MM.1S (cell line): Measurements from ENCODE around the gene ARHGEF10L.
"Not testable (repeated sequence)": the region's sequence is repeated elsewhere in the genome, so short reads cannot be mapped to it uniquely, and the experiment has no call there.

ENCODE experiments used
- DNase-seq: peaks from one replicate; pipeline ENCODE4 v3.0.0-alpha.2; 2015
- H2AFZ ChIP-seq: fragments of 300-600 bp; sonication (generic); 2 replicates; pipeline ENCODE4 v1.6.0; 2016; ENCODE audit warnings: antibody characterized with exemption, low read length
- H3F3A ChIP-seq: fragments of 300-600 bp; sonication (generic); 2 replicates; pipeline ENCODE4 v1.6.1; 2016; ENCODE audit warnings: mild to moderate bottlenecking, antibody characterized with exemption, low read length, moderate library complexity, mixed read lengths; ENCODE audit not compliant: insufficient read depth
- H3K27ac ChIP-seq: fragments of 300-600 bp; sonication (generic); 2 replicates; pipeline ENCODE4 v1.5.1; 2016; ENCODE audit warnings: mild to moderate bottlenecking, low read length
- H3K27me3 ChIP-seq: fragments of 300-600 bp; sonication (generic); replicated peaks from 2 replicates; pipeline ENCODE4 v1.6.0; 2016; ENCODE audit warnings: low read length; ENCODE audit not compliant: insufficient read depth
- H3K36me3 ChIP-seq: fragments of 300-600 bp; sonication (generic); replicated peaks from 2 replicates; pipeline ENCODE4 v1.6.1; 2016; ENCODE audit warnings: mild to moderate bottlenecking, low read length, mixed read lengths; ENCODE audit not compliant: insufficient read depth
- H3K4me1 ChIP-seq: fragments of 300-600 bp; sonication (generic); 2 replicates; pipeline ENCODE4 v1.6.1; 2016; ENCODE audit warnings: low read length, mixed read lengths
- H3K4me2 ChIP-seq: fragments of 300-600 bp; sonication (generic); 2 replicates; pipeline ENCODE4 v1.6.0; 2016; ENCODE audit warnings: low read depth, low read length
- H3K4me3 ChIP-seq: fragments of 300-600 bp; sonication (generic); 2 replicates; pipeline ENCODE4 v1.5.1; 2016; ENCODE audit warnings: low read length, mixed read lengths
- H3K79me2 ChIP-seq: fragments of 300-600 bp; sonication (generic); 2 replicates; pipeline ENCODE4 v1.6.1; 2016; ENCODE audit warnings: mixed run types, low read length, mixed read lengths
- H3K9ac ChIP-seq: fragments of 300-600 bp; sonication (generic); 2 replicates; pipeline ENCODE4 v1.6.1; 2016; ENCODE audit warnings: low read length, mixed read lengths
- H3K9me2 ChIP-seq: fragments of 300-600 bp; sonication (generic); replicated peaks from 2 replicates; pipeline ENCODE4 v1.6.1; 2016; ENCODE audit warnings: mild to moderate bottlenecking, low read length, mixed read lengths; ENCODE audit not compliant: insufficient read depth
- H3K9me3 ChIP-seq: fragments of 300-600 bp; sonication (generic); replicated peaks from 2 replicates; pipeline ENCODE4 v1.6.1; 2016; ENCODE audit warnings: mild to moderate bottlenecking, low read length, mixed read lengths; ENCODE audit not compliant: insufficient read depth
- H4K20me1 ChIP-seq: fragments of 300-600 bp; sonication (generic); 2 replicates; pipeline ENCODE4 v1.6.1; 2016; ENCODE audit warnings: mild to moderate bottlenecking, low read length, moderate library complexity, mixed read lengths; ENCODE audit not compliant: insufficient read depth
- CTCF ChIP-seq: fragments of 300-600 bp; sonication (generic); IDR thresholded peaks from 2 replicates; pipeline ENCODE4 v1.5.1; 2016; ENCODE audit warnings: antibody characterized with exemption, low read length, mixed read lengths
- EZH2 ChIP-seq: fragments of 300-600 bp; sonication (generic); optimal IDR thresholded peaks from 2 replicates; pipeline ENCODE3; 2017; ENCODE audit warnings: low read depth, mild to moderate bottlenecking, antibody characterized with exemption, low read length, mixed read lengths
- EZH2phosphoT487 ChIP-seq: fragments of 300-600 bp; sonication (generic); IDR thresholded peaks from 2 replicates; pipeline ENCODE4 v1.6.1; 2018; ENCODE audit warnings: antibody characterized with exemption, low read length

Gene ARHGEF10L

GRCh38 chr1:17624611-17625233 is 85.2 kb downstream of the ARHGEF10L start:
- Histone ChIP-seq H3K4me1 (no peaks in the 10 kb centered on the region), H3K27me3 (peaks cover 84% of the 10 kb centered on the region), H3K36me3 (no peaks in the 10 kb centered on the region), H3K9ac (no peak overlapping the region), H3K4me2 (no peak overlapping the region), H2AFZ (no peak overlapping the region), H3K9me3 (no peaks in the 10 kb centered on the region), H3K27ac (no peak overlapping the region), H3F3A (no peaks in the 10 kb centered on the region), H4K20me1 (no peaks in the 10 kb centered on the region), H3K79me2 (no peaks in the 10 kb centered on the region), H3K4me3 (no peak overlapping the region), H3K9me2 (no peaks in the 10 kb centered on the region)
- no peak for DNase-seq
- TF ChIP-seq EZH2phosphoT487 (no peak), EZH2 (no peak), CTCF (no peak)

GRCh38 chr1:17627239-17628052 is 87.9 kb downstream of the ARHGEF10L start:
- H3K9me3 ChIP-seq: no peaks in the 10 kb centered on the region
- H3K4me3 ChIP-seq: no peak overlapping the region
- no peak for DNase-seq
- TF ChIP-seq EZH2phosphoT487 (no peak), CTCF (peak; percentile 8; the same call in 1 of the 2 replicates), EZH2 (no peak)
- H3K9ac ChIP-seq: no peak overlapping the region
- H2AFZ ChIP-seq: no peak overlapping the region
- H4K20me1 ChIP-seq: no peaks in the 10 kb centered on the region
- no peak overlapping the region for H3K27ac ChIP-seq
- H3K4me2 ChIP-seq: no peak overlapping the region
- no peaks in the 10 kb centered on the region for H3F3A ChIP-seq
- peaks cover 84% of the 10 kb centered on the region for H3K27me3 ChIP-seq
- no peaks in the 10 kb centered on the region for H3K9me2 ChIP-seq
- H3K4me1 ChIP-seq: no peaks in the 10 kb centered on the region
- H3K36me3 ChIP-seq: no peaks in the 10 kb centered on the region
- H3K79me2 ChIP-seq: no peaks in the 10 kb centered on the region

- H3K4me3 ChIP-seq, H3K4me2 ChIP-seq, H3K9me3 ChIP-seq, DNase-seq, H3K36me3 ChIP-seq, H3K79me2 ChIP-seq, H3K9me2 ChIP-seq, H2AFZ ChIP-seq, H3K27ac ChIP-seq, H4K20me1 ChIP-seq, H3F3A ChIP-seq, H3K9ac ChIP-seq, H3K4me1 ChIP-seq: not testable (repeated sequence)
- H3K27me3 ChIP-seq: peaks cover 83% of the 10 kb centered on the region
Measured at GRCh38 chr1:17629046-17629445, 89.5 kb downstream of the ARHGEF10L start.

- Histone ChIP-seq H2AFZ (no peak overlapping the region), H3K9me2 (no peaks in the 10 kb centered on the region), H3K9me3 (no peaks in the 10 kb centered on the region), H3K4me2 (no peak overlapping the region), H3K36me3 (no peaks in the 10 kb centered on the region), H3K27me3 (peaks cover 84% of the 10 kb centered on the region), H3K4me1 (no peaks in the 10 kb centered on the region), H3K27ac (no peak overlapping the region), H3F3A (no peaks in the 10 kb centered on the region), H4K20me1 (no peaks in the 10 kb centered on the region), H3K4me3 (no peak overlapping the region), H3K9ac (no peak overlapping the region), H3K79me2 (no peaks in the 10 kb centered on the region)
- TF ChIP-seq EZH2 (no peak), CTCF (peak; percentile 26)
- no peak for DNase-seq
Measured at GRCh38 chr1:17629460-17629859, 90.0 kb downstream of the ARHGEF10L start.
